Epithelial cell of alveolus of lung (primary cell): ENCODE data around the gene THAP2. TPM values are rescaled to one million over a fixed set of nuclear protein-coding genes. Genes with fewer than 3 reads are reported as not detected.

Experiments used
- total RNA-seq: library from RNA; depleted of rRNA; stranded (reverse); fragments of >200 nt; gene quantifications from 2 replicates; pipeline ENCODE4 v1.2.1, GENCODE V29; 2015

The THAP2 gene
- 3.4 and 4.7 TPM in 2 replicates for total RNA-seq

DNA sequence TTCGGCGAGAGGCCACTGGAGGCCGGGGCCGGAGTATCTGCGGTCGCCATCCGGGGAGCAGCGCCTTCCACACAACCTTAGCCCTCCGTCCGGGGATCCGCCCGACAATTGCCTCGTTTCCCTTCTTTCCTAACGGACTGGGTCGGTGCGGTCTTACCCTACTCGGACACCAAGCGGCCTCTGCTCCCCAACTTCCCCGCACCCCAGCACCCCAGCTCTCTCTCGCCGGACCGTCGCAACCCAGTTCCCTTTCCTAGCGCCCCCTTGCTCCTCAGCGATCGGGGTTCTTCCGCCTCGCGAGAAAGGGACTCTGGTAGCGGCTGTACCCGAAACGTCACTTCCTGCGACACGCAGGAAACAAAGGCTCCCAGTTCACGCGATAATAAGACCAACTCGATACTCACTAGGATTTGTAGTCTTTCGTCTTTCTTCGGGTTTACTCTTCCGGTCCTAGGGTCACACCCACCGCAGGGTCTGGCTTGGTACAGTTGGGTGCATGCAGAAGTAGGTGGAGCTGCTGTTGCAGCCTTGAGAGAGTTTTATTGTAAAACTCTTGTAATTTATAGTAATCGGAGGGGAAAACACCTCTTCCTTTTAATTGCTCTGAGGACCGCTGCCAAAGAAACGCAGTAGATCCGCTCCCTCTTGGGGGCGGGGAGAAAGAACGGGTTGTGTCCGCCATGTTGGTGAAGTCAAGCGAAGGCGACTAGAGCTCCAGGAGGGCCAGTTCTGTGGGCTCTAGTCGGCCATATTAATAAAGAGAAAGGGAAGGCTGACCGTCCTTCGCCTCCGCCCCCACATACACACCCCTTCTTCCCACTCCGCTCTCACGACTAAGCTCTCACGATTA is at the start of gene THAP2, which contains the start of gene ZFC3H1:
THAP2 (plus strand) TSS at position 741 of the 850 bp plus-strand sequence. CDS start 209 bp downstream, outside the sequence.
ZFC3H1 (minus strand) TSS at position 288 of the 850 bp plus-strand sequence; CDS start at position 50, 238 bp downstream.

DNA sequence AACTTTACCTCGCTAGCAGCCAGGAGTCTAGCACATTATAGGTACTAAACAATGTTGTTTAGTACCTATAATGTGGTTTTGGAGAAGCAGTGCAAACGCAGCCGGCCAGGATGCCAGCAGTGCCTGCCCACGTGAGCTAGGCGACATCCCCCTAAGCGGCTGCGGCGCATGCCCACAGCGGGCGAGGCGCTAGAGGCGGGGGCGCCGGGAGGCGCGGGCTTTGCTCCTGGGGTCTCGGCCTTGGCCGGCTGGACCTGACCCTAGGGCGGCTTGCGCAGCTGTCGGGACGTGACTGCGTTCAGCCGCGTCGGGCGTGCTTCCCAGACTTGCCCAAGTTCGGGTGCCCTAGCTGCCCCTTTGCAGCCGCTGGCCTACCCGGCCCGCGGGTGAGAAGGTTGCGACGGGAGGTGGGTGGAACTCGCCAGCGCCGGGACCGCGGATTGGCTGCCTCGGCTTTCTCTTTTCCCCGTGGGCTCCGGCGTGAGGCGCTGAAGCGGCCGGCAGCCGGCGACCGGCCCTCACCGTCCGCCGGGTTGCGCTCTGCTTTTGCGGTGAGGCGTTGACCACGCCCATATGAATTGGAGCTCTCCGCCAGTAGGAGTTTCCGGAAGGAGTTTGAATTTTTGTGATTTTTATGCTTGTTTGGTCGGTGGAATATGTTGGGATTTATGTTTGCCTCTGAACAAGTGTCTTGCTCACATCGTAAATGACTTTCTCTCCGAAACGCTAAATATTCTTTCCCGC is 22.0 kb downstream of the THAP2 start, which contains the start of gene TMEM19:
TMEM19 (plus strand) TSS at position 169 of the 744 bp plus-strand sequence. CDS start 599 bp downstream, outside the sequence.

Other genes starting within 250 kb of the THAP2 start
- gene LGR5, start 224.5 kb upstream of the THAP2 start, total RNA-seq = not detected in 2 replicates
- gene ZFC3H1, start 453 bp upstream of the THAP2 start, total RNA-seq = 9.4 and 31.7 TPM in 2 replicates
- gene TMEM19, start 21.8 kb downstream of the THAP2 start, total RNA-seq = 7.4 and 17.9 TPM in 2 replicates
- gene RAB21, start 90.6 kb downstream of the THAP2 start, total RNA-seq = 7.2 and 14.0 TPM in 2 replicates
- gene TBC1D15, start 175.5 kb downstream of the THAP2 start, total RNA-seq = 12.7 and 27.8 TPM in 2 replicates